GM12874 (cell line): ENCODE data around the gene TMEM59L.

ENCODE experiments used
- CTCF ChIP-seq: IDR thresholded peaks from 2 replicates; pipeline ENCODE4 v1.5.1; 2011; ENCODE audit warnings: low read depth, mild to moderate bottlenecking, control low read depth, low read length, moderate library complexity; ENCODE audit not compliant: insufficient read depth

Gene TMEM59L

GRCh38 chr19:18657590-18658365, 45.1 kb downstream of the TMEM59L start:
- no peak for TF ChIP-seq CTCF

- no peak for TF ChIP-seq CTCF
These were observed 45.7 kb downstream of the TMEM59L start for GRCh38 chr19:18658366-18658855.

GRCh38 chr19:18659281-18660050, 46.8 kb downstream of the TMEM59L start:
- no peak for TF ChIP-seq CTCF

- TF ChIP-seq CTCF, result no peak
These were observed 47.6 kb downstream of the TMEM59L start for GRCh38 chr19:18660051-18660910.

GRCh38 chr19:18660939-18661670, 48.4 kb downstream of the TMEM59L start:
- no peak for TF ChIP-seq CTCF

GRCh38 chr19:18662972-18663732, 50.5 kb downstream of the TMEM59L start:
- TF ChIP-seq CTCF, result no peak
